ENCODE results near the gene STRN4. TPM values are rescaled to one million over a fixed set of nuclear protein-coding genes. Genes with fewer than 3 reads are reported as not detected.

STRN4 gene
- total and polyA plus RNA-seq, 9 of the 15 experiments (the other 6 are each of a cell fraction or from before 2014, with no cell fraction given), result 0.62 to 83.7 (median 36.9) TPM

GRCh38 chr19:46731007-46731501, 15.2 kb downstream of the STRN4 start (continued):
- TF ChIP-seq, protein P1, sequence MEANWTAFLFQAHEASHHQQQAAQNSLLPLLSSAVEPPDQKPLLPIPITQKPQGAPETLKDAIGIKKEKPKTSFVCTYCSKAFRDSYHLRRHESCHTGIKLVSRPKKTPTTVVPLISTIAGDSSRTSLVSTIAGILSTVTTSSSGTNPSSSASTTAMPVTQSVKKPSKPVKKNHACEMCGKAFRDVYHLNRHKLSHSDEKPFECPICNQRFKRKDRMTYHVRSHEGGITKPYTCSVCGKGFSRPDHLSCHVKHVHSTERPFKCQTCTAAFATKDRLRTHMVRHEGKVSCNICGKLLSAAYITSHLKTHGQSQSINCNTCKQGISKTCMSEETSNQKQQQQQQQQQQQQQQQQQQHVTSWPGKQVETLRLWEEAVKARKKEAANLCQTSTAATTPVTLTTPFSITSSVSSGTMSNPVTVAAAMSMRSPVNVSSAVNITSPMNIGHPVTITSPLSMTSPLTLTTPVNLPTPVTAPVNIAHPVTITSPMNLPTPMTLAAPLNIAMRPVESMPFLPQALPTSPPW (CRISPR knock-in tag; IDR thresholded peaks at IDR 0.05), result peak; percentile 64
- peak; percentile 97 for TF ChIP-seq C11orf30 (IDR thresholded peaks at IDR 0.05; ENCODE audit: low read depth)
- no peak for TF ChIP-seq SREBF2 (CRISPR knock-in tag; IDR thresholded peaks at IDR 0.05)
- TF ChIP-seq FOXJ3 (CRISPR knock-in tag; IDR thresholded peaks at IDR 0.05), result no peak
- no peak for TF ChIP-seq ZKSCAN3 (CRISPR knock-in tag; IDR thresholded peaks at IDR 0.05)
- TF ChIP-seq CXXC5 (CRISPR knock-in tag; IDR thresholded peaks at IDR 0.05), result 0 out of 2 replicates have a peak, but pooled peaks have one; percentile 12
- peak; percentile 94 for TF ChIP-seq PRDM10 (IDR thresholded peaks at IDR 0.05; ENCODE audit: partially characterized antibody)
- TF ChIP-seq YY1 (IDR thresholded peaks at IDR 0.05; ENCODE audit: borderline replicate concordance in 1 of 3, control insufficient read depth in 1 of 3, extremely low read depth in 1 of 3, insufficient read depth in 3 of 3, insufficient read length in 1 of 3, insufficient replicate concordance in 2 of 3, low read depth in 1 of 3, low read length in 2 of 3), result peak in 2 of 3 experiments; percentile 51 to 82
- no peak for TF ChIP-seq ZNF146 (CRISPR knock-in tag; IDR thresholded peaks at IDR 0.05; ENCODE audit: unreplicated experiment)
- peak; percentile 59 for TF ChIP-seq BHLHE40 (IDR thresholded peaks at IDR 0.05; ENCODE audit: low read length)
- TF ChIP-seq TCF3 (CRISPR knock-in tag; IDR thresholded peaks at IDR 0.05), result peak; percentile 45; the same call in 1 of the 2 replicates
- TF ChIP-seq NR2C2 (CRISPR knock-in tag; IDR thresholded peaks at IDR 0.05), result no peak
- TF ChIP-seq NR2C2 (tag; IDR thresholded peaks at IDR 0.05), result peak; percentile 52; the same call in 1 of the 2 replicates
- TF ChIP-seq ZC3H11A (IDR thresholded peaks at IDR 0.05; ENCODE audit: low read depth, low read length), result no peak
- TF ChIP-seq EP300 (IDR thresholded peaks at IDR 0.05; ENCODE audit: low read length), result peak; percentile 69
- no peak for TF ChIP-seq RBM25 (IDR thresholded peaks at IDR 0.05; ENCODE audit: low read depth, low read length, severe bottlenecking)
- TF ChIP-seq RBM39 (optimal IDR thresholded peaks at IDR 0.05; ENCODE audit: low read depth, low read length), result no peak
- peak; percentile 87 to 89 for TF ChIP-seq NRF1 (conservative IDR thresholded peaks at IDR 0.05 in 1 of 2, IDR thresholded peaks at IDR 0.05 in 1 of 2)
- TF ChIP-seq ZNF699 (CRISPR knock-in tag; IDR thresholded peaks at IDR 0.05; ENCODE audit: insufficient replicate concordance), result no peak
- TF ChIP-seq ZC3H8 (IDR thresholded peaks at IDR 0.05), result no peak
- peak in 1 of 2 experiments; percentile 46; a peak in 2 of 4 replicates for TF ChIP-seq RAD21 (CRISPR knock-in tag; conservative IDR thresholded peaks at IDR 0.05 in 1 of 2, IDR thresholded peaks at IDR 0.05 in 1 of 2)
- TF ChIP-seq JUND (IDR thresholded peaks at IDR 0.05; ENCODE audit: borderline replicate concordance, low read depth, low read length), result peak; percentile 83
- TF ChIP-seq JUND (tag; IDR thresholded peaks at IDR 0.05; ENCODE audit: borderline replicate concordance, low read depth, low read length), result peak; percentile 82; the same call in 1 of the 3 replicates
- TF ChIP-seq ZBTB7A (IDR thresholded peaks at IDR 0.05; ENCODE audit: borderline replicate concordance, control insufficient read depth, low read depth, low read length), result peak; percentile 31; the same call in 1 of the 2 replicates
- peak in 1 of 2 experiments; percentile 46; a peak in 1 of 4 replicates for TF ChIP-seq TBL1XR1 (IDR thresholded peaks at IDR 0.05; ENCODE audit: low read length in 2 of 2)
